ENCODE measurements around the gene SPAG5. TPM values are rescaled to one million over a fixed set of nuclear protein-coding genes. Genes with fewer than 3 reads are reported as not detected.

Gene SPAG5
- total and polyA plus RNA-seq, 9 of the 15 experiments (the other 6 are each of a cell fraction or from before 2014, with no cell fraction given): 94.4 to 286 (median 151) TPM

- TF ChIP-seq NR4A1 (CRISPR knock-in tag; IDR thresholded peaks at IDR 0.05) (0 out of 2 replicates have a peak, but pooled peaks have one; percentile 1), NR4A1 (tag; IDR thresholded peaks at IDR 0.05) (no peak), HMGN3 (IDR thresholded peaks at IDR 0.05; ENCODE audit: borderline replicate concordance, extremely low read depth, insufficient read length, low read depth, low read length) (no peak), CEBPG (CRISPR knock-in tag; IDR thresholded peaks at IDR 0.05) (peak; percentile 3; the same call in 1 of the 2 replicates), CEBPG (tag; conservative IDR thresholded peaks at IDR 0.05 in 1 of 2, IDR thresholded peaks at IDR 0.05 in 1 of 2) (no peak)
These were observed 436 bp downstream of the SPAG5 start (continued) for GRCh38 chr17:28598389-28598788.

DNA sequence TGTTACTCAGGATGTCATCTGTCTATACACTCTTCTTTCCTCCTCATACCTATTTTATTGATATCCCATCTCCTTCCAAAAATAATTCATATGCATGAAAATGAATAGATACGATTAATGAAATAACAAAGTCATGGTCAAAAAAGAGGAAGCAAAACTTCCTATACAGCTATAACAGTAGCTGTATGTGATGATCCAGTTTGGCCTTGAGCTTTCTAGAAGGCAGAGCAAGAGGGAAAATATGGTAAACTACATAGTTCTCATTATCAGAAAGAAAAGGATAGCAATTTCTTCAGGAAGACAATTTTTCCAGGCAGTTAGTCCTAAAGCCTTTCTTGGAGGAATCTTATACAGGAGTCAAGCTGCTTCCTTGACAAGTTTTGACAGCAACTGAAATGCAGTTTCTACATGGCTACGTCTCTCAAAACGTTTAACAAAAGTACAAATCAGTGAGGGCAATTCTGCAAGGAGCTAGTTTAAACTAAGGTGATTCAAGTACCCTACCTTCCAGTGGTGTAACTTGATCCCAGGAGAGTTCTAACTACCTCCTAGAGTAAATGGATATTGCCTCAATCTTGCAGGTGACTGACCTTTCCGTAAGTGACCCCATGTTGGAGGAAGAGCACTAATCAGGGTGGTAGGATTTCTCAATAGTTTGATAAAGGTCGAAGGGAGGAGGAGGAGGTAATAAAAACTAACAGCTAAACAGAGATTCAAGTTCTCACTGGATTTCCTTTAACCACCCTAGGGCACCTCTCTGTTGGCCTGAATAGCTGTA, 1.0 kb downstream of the SPAG5 start:
- Histone ChIP-seq H3K4me1 (replicated peaks in 1 of 2; ENCODE audit: control insufficient read depth in 2 of 2, insufficient read depth in 2 of 2, low read length in 2 of 2) (peaks cover 8 to 16% of the 10 kb centered on the region in 2 experiments; a peak in 4 of 5 replicates), H3K27me3 (ENCODE audit: control insufficient read depth in 2 of 2, insufficient read depth in 2 of 2, low read length in 2 of 2) (no peaks in the 10 kb centered on the region), H3K9me3 (replicated peaks; ENCODE audit: control insufficient read depth, insufficient read depth, low read depth, low read length) (no peaks in the 10 kb centered on the region), H3K4me2 (ENCODE audit: insufficient read depth, low read length) (peak overlapping the region; percentile 90), H4K20me1 (replicated peaks; ENCODE audit: control insufficient read depth, insufficient read depth, low read length) (no peaks in the 10 kb centered on the region), H3K36me3 (ENCODE audit: control insufficient read depth, insufficient read depth, low read length) (peaks cover 40% of the 10 kb centered on the region), H3K79me2 (ENCODE audit: control insufficient read depth, insufficient read depth, low read length) (peaks cover 27% of the 10 kb centered on the region), H3K4me3 (peak overlapping the region; percentile 81), H3K27ac (ENCODE audit: extremely low read depth, low read depth, low read length) (peak overlapping the region; percentile 88), H3K9ac (ENCODE audit: insufficient read depth in 1 of 2, low read depth in 2 of 2, low read length in 2 of 2) (peak overlapping the region; percentile 97 to 98), H3K9me1 (ENCODE audit: control insufficient read depth, insufficient read depth, low read length) (no peaks in the 10 kb centered on the region), H2AFZ (ENCODE audit: low read depth, low read length) (peak overlapping the region; percentile 92; the same call in 1 of the 2 replicates)
- 8% methylated on average over 5 of the region's 5 CpGs for WGBS (ENCODE audit: insufficient coverage, low coverage, missing lambda C conversion rate)
- FAIRE-seq: peak; percentile 42
- intact Hi-C loops (cut with micrococcal nuclease): loop anchor here (2.0 to 10.0 kb wide), 4 partner anchors 27 to 330 kb away; partner anchors contain the start of genes DHRS13, NEK8, PIGS and TLCD1
- no TSS peak for BruUV-seq (replicated peaks)
- peak in 2 of 4 experiments; percentile 14 to 26 for DNase-seq (ENCODE audit: extremely low read depth in 1 of 4, low spot score in 3 of 4)
- POLR2A ChIA-PET: interaction anchor here (0.6 to 15.9 kb wide), 13 partner anchors 11 to 354 kb away, joined by 3 to 274 read pairs (median 4); partner anchors contain the start of genes ALDOC, BLTP2, PHF12 and PIGS
- no peak for ATAC-seq
- TF ChIP-seq ZNF41 (CRISPR knock-in tag; conservative IDR thresholded peaks at IDR 0.05) (no peak), GTF2A2 (tag; IDR thresholded peaks at IDR 0.05) (no peak), ZNF143 (CRISPR knock-in tag; IDR thresholded peaks at IDR 0.05) (no peak), SIN3B (IDR thresholded peaks at IDR 0.05; ENCODE audit: low read depth) (0 out of 2 replicates have a peak, but pooled peaks have one; percentile 10), CEBPB (tag; IDR thresholded peaks at IDR 0.05) (peak; percentile 57; the same call in 1 of the 2 replicates), BCL6 (CRISPR knock-in tag; IDR thresholded peaks at IDR 0.05) (no peak), KAT2B (IDR thresholded peaks at IDR 0.05; ENCODE audit: low read depth, low read length) (no peak), NR2C2 (CRISPR knock-in tag; IDR thresholded peaks at IDR 0.05) (no peak), NR2C2 (tag; IDR thresholded peaks at IDR 0.05) (0 out of 2 replicates have a peak, but pooled peaks have one; percentile 5), FOXP1 (CRISPR knock-in tag; IDR thresholded peaks at IDR 0.05) (no peak)
- CTCF ChIA-PET (ENCODE audit: low intra/inter-chr PET ratio): no interaction called here
- in situ Hi-C loops (cut with MboI): no loop called here

Measured in K562 (cell line).